Large intestine (tissue), 3 donors: ENCODE measurements around the gene SRGAP1. TPM values are rescaled to one million over a fixed set of nuclear protein-coding genes. Genes with fewer than 3 reads are reported as not detected.

Experiments used
- DNase-seq, 2 donors: peaks; one replicate each; pipeline versions ENCODE4 v3.0.0 to v3.0.0-alpha.2; 2013
- H3K27ac ChIP-seq: one replicate; pipeline ENCODE4 v1.5.1; 2013; ENCODE audit warnings: low read length
- H3K27me3 ChIP-seq: 2 replicates; pipeline ENCODE4 v1.6.1; 2013; ENCODE audit warnings: low read length; ENCODE audit not compliant: control insufficient read depth, insufficient read depth
- H3K36me3 ChIP-seq: 2 replicates; pipeline ENCODE4 v1.6.1; 2013; ENCODE audit warnings: low read length; ENCODE audit not compliant: control insufficient read depth, insufficient read depth
- H3K4me1 ChIP-seq: one replicate; pipeline ENCODE4 v1.6.1; 2013; ENCODE audit warnings: low read length; ENCODE audit not compliant: control insufficient read depth, insufficient read depth
- H3K4me3 ChIP-seq: one replicate; pipeline ENCODE4 v1.5.1; 2013; ENCODE audit warnings: low read length
- H3K9me3 ChIP-seq: one replicate; pipeline ENCODE4 v1.6.1; 2013; ENCODE audit warnings: mild to moderate bottlenecking, low read depth, low read length, moderate library complexity; ENCODE audit not compliant: control insufficient read depth
- WGBS: methylation state at CpG from one replicate; pipeline ENCODE4 v1.1.5; 2013; ENCODE audit warnings: low lambda C conversion rate; ENCODE audit not compliant: insufficient coverage; 5-methylcytosine and 5-hydroxymethylcytosine counted together
- polyA plus RNA-seq: library from polyadenylated mRNA; unstranded; fragments of 120-200 nt; gene quantifications from one replicate; pipeline ENCODE4 v1.2.1, GENCODE V29; 2013

Gene SRGAP1
- polyA plus RNA-seq, 1 donor, result 8.6 TPM

DNA sequence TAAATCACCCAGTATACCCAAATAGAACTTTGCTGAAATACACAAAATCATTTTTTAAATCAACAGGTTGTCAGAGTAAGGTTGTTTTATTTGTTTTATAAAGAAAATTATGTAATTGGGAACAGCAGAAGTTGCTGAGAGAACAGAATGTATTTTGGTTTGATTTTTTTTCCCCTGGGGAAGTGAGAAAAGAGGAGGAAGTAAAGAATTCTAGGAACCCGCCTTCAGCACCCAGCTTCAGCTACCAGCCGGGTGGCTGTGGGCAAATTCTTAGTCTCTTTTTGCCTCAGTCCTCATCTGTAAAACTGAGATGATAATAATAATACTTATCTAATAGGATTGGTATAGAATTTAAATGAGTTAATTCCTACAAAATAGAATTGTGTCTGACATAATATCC lies 119.4 kb downstream of the SRGAP1 start:
- Histone ChIP-seq H3K9me3 (no peaks in the 10 kb centered on the region), H3K27ac (no peak overlapping the region)
- WGBS, result no CpG with 5 or more reads among the region's 2 CpGs

DNA sequence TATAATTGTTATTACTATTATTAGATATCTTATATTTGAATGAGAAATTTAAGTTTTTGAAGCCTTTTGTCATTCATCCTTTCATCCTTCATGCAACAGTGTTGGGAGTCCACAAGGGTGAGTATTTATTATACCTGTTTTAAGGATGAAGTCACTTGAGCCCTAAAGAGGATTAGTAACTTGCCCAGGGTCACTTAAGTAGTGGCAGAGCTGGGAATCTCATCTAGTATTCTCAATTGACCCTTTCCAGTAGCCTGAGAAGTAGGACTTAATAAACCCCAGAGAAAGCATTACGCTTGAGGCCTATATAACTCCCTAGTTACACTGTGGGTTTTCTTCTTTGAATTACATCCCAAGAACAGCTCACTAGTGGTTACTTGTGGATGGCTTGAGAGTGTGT lies 119.8 kb downstream of the SRGAP1 start:
- no peaks in the 10 kb centered on the region for H3K9me3 ChIP-seq
- no peak overlapping the region for H3K27ac ChIP-seq
- H3K4me1 ChIP-seq, result no peaks in the 10 kb centered on the region
- H3K4me3 ChIP-seq, result no peak overlapping the region
- H3K36me3 ChIP-seq, result no peaks in the 10 kb centered on the region
- no peak for DNase-seq
- WGBS, result no CpG with 5 or more reads among the region's 1 CpG
- no peaks in the 10 kb centered on the region for H3K27me3 ChIP-seq

More for the DNA sequence above, 119.4 kb downstream of the SRGAP1 start:
- Histone ChIP-seq H3K36me3 (no peaks in the 10 kb centered on the region), H3K27me3 (no peaks in the 10 kb centered on the region), H3K4me1 (no peaks in the 10 kb centered on the region), H3K4me3 (no peak overlapping the region)
- no peak for DNase-seq

DNA sequence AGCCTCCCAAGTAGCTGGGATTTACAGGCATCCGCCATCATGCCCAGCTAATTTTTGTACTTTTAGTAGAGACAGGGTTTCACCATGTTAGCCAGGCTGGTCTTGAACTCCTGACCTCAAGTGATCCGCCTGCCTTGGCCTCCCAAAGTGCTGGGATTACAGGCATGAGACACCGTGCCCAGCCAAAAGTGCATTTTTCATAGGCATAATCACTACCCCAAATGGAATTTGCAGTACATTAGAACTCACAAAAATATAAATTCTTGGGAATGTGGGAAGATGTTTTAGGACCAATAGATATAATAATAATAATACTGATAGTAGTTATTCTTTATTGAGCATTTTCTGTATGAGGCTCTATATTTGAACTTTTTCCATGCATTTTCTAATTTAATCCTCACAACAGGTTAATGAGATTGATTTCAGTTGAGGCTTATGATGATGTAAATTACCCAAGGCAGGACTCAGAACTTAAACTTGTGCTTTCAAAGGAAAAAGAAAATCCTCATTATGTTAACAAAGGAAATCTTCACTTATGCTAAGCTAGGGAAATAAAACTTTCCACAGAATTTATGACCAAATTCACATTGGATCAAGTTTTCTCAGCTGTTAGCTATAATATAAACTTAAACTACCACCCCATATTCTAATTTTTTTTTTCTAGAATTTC lies 121.6 kb downstream of the SRGAP1 start:
- Histone ChIP-seq H3K4me3 (no peak overlapping the region), H3K27ac (no peak overlapping the region), H3K9me3 (no peaks in the 10 kb centered on the region), H3K36me3 (no peaks in the 10 kb centered on the region), H3K27me3 (no peaks in the 10 kb centered on the region), H3K4me1 (no peaks in the 10 kb centered on the region)
- no peak for DNase-seq
- WGBS, result no CpG with 5 or more reads among the region's 3 CpGs

DNA sequence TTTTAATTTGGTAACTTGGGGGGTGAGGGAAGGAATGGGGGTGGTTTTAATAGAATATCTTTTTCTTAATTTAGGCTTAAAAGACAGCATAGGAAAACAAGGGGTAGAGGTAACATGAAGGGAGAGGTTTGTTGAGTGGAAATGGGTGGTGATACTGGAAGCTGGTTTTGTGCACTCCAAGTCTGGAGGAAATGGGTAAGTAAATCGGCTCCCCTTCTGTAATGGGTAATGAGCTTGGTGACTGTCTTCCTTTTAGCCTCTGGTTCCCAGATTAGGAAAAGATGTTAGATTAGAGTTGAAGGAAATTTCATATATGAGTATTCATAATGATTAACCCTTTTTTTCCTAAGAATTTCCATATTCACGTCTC lies 122.1 kb downstream of the SRGAP1 start:
- Histone ChIP-seq H3K36me3 (no peaks in the 10 kb centered on the region), H3K27ac (no peak overlapping the region), H3K27me3 (no peaks in the 10 kb centered on the region), H3K9me3 (no peaks in the 10 kb centered on the region), H3K4me3 (no peak overlapping the region), H3K4me1 (no peaks in the 10 kb centered on the region)
- WGBS, result 100% methylated on average over 2 of the region's 2 CpGs
- DNase-seq, result no peak

DNA sequence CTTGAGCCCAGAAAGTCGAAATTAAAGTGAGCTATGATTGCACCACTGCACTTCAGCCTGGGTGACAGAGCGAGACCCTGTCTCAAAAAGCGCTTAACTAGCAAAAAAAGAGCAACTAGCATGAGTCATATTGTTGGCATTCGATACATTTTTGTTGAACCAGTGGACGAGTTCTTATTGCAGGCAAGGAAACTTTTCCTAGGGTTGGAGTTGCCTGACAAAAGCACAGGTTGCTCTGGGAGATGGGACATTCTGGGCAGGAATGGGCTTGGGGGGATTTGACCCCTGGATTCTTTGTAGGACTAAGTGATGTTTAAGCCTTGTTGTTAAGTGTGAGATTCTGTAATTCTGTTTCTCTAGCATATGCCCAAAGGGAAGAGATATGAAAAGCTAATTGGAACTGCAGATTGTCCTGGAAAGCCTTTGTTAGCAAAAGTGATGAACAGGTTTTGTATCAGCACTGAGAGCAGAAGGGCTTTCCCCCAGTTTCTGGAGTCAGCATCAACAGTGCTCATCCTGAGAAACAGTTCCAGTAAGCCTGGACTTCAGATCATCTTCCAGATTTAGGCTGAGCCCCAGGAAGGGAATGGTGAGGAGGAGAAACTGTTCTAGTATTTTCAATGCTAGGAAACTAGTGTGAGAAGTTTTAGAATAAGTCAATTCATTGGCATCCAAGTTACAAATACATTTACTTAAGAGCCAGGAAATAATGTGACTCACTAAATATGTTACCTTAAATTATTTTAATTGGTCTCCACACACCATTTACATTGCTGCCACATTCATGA lies 123.1 kb downstream of the SRGAP1 start:
- Histone ChIP-seq H3K4me1 (no peaks in the 10 kb centered on the region), H3K27me3 (no peaks in the 10 kb centered on the region), H3K27ac (no peak overlapping the region), H3K36me3 (no peaks in the 10 kb centered on the region), H3K4me3 (no peak overlapping the region), H3K9me3 (no peaks in the 10 kb centered on the region)
- 80% methylated on average over 1 of the region's 5 CpGs for WGBS
- DNase-seq, result no peak

DNA sequence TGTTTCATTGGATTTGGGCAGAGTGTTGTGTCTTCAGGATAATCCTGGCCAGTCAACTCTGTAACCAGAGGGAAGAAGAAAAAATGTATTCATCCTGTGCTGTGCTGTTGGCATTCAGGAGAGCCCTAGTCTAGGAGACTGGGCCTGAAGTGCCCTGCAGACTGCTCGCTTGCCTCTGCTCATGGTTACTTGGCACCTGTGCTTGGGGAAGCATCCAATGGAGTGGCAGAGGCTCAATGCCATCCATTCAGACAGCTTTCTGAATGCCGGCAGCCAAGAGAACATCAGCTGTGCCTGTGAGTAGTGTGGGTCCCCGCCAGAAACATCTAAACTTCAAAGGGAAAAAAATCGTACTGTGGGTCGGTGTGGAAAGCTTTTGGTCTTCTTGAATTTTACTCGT lies 124.2 kb downstream of the SRGAP1 start:
- H3K27me3 ChIP-seq, result no peaks in the 10 kb centered on the region
- H3K4me1 ChIP-seq, result no peaks in the 10 kb centered on the region
- no peaks in the 10 kb centered on the region for H3K9me3 ChIP-seq
- DNase-seq, result no peak
- H3K27ac ChIP-seq, result no peak overlapping the region
- no peak overlapping the region for H3K4me3 ChIP-seq
- WGBS, result no CpG with 5 or more reads among the region's 6 CpGs
- H3K36me3 ChIP-seq, result no peaks in the 10 kb centered on the region

DNA sequence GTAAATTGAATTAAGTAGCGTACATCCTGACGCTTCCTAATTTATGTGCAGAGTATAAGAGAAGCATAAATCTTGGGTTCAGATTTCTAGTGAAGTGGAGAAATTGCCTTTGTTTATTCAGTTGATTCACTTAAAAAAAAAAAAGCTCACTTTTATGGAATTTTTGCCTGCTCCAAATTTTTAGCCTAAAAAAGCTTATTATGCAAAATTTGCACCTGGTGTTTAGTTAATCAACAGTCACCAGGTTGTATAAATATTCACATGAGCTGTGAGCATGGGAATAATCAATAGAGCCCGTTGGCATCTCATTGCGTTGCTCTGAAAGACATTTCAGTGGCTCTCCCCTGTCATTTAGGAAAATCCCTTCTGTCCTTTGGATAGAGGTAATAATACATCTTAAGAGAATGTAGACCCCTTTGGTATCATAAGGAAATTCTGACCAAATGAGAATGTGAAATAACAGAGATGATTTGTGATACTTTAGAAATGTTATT lies 132.4 kb downstream of the SRGAP1 start:
- no peak for DNase-seq
- 97% methylated on average over 3 of the region's 4 CpGs for WGBS
- H3K27me3 ChIP-seq, result no peaks in the 10 kb centered on the region
- H3K4me3 ChIP-seq, result no peak overlapping the region
- no peaks in the 10 kb centered on the region for H3K36me3 ChIP-seq
- H3K4me1 ChIP-seq, result no peaks in the 10 kb centered on the region
- no peak overlapping the region for H3K27ac ChIP-seq
- no peaks in the 10 kb centered on the region for H3K9me3 ChIP-seq

DNA sequence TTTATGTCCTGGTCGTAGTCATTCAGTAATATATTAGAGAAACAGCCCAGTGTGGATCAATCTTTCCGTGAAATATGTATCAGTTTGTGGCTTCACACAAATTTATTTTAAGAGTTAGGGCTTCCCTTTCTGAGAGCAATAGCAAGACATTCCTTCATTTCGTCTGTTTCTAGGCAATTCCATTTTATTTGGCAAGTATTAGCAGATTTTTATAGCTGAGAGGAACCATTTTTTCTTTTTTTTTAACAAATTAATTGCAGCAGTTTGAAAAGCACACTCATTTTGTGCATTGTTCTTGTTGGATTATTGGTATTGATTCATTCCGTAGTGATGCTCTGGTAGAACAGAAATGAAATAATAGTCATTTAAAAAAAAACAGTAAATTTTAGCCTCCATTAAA lies 132.9 kb downstream of the SRGAP1 start:
- H3K9me3 ChIP-seq, result no peaks in the 10 kb centered on the region
- no peaks in the 10 kb centered on the region for H3K27me3 ChIP-seq
- H3K36me3 ChIP-seq, result no peaks in the 10 kb centered on the region
- no peaks in the 10 kb centered on the region for H3K4me1 ChIP-seq
- 67% methylated on average over 1 of the region's 4 CpGs for WGBS
- H3K4me3 ChIP-seq, result no peak overlapping the region
- no peak for DNase-seq
- H3K27ac ChIP-seq, result no peak overlapping the region

DNA sequence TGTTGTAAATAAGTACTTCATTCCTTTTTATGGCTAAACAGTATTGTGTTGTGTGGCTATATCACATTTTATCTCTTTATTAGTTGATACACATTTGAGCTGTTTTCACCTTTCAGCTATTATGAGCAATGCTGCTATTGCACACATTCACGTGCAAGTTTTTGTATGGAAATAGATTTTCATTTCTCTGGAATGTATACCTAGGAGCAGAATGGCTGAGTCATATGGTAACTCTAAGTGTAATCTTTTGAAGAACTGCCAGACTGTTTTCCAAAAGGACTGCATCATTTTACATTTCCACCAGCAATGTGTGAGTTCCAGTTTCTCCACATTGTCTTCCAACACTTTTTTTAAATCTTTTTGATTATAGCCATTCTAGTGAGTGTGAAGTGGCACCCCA lies 134.0 kb downstream of the SRGAP1 start:
- Histone ChIP-seq H3K9me3 (no peaks in the 10 kb centered on the region), H3K27me3 (no peaks in the 10 kb centered on the region), H3K36me3 (no peaks in the 10 kb centered on the region), H3K27ac (no peak overlapping the region), H3K4me1 (no peaks in the 10 kb centered on the region), H3K4me3 (no peak overlapping the region)
- WGBS, result 100% methylated on average over 1 of the region's 1 CpG
- DNase-seq, result no peak

DNA sequence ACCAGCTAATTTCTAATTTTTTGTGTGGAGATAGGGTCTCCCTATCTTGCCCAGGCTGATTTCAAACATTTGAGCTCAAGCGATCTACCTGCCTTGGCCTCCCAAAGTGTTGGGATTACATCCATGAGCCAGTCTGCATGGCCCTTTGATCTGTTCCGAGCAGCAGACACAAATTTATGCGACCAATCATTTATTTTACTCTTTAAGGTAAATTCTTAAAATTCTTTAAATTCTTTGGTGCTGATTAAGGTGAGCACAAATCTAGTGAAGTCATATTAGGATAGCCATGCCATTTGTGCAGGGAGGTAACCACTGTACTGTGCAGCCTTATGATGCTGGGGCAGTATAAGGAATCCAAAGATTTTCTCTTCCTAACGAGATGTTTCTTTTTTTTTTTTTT lies 135.7 kb downstream of the SRGAP1 start:
- Histone ChIP-seq H3K36me3 (peaks cover 1% of the 10 kb centered on the region), H3K4me3 (no peak overlapping the region), H3K9me3 (no peaks in the 10 kb centered on the region), H3K27me3 (no peaks in the 10 kb centered on the region), H3K4me1 (no peaks in the 10 kb centered on the region), H3K27ac (no peak overlapping the region)
- DNase-seq, result no peak
- no CpG with 5 or more reads among the region's 4 CpGs for WGBS
